ENCODE data around the gene PDZD7. TPM values are rescaled to one million over a fixed set of nuclear protein-coding genes. Genes with fewer than 3 reads are reported as not detected.

Gene PDZD7
- total and polyA plus RNA-seq, 9 of the 15 experiments (the other 6 are each of a cell fraction or from before 2014, with no cell fraction given) = 0.04 to 0.24 (median 0.08) TPM; not detected in 3

GRCh38 chr10:100998991-100999741 is 31.8 kb downstream of the PDZD7 start (continued):
- TF ChIP-seq UBTF (IDR thresholded peaks at IDR 0.05; ENCODE audit: borderline replicate concordance in 1 of 2, low read depth in 2 of 2, low read length in 2 of 2) (peak; percentile 34 to 78; a peak in 1 of 4 replicates), FOXM1 (IDR thresholded peaks at IDR 0.05; ENCODE audit: low read depth) (no peak), FOXM1 (CRISPR knock-in tag; IDR thresholded peaks at IDR 0.05; ENCODE audit: low read depth) (no peak), NFIC (IDR thresholded peaks at IDR 0.05) (peak; percentile 7; the same call in 1 of the 2 replicates), PTBP1 (IDR thresholded peaks at IDR 0.05; ENCODE audit: low read depth, low read length) (no peak), CTBP1 (IDR thresholded peaks at IDR 0.05; ENCODE audit: borderline replicate concordance) (peak; percentile 58), ZNF263 (CRISPR knock-in tag; IDR thresholded peaks at IDR 0.05; ENCODE audit: borderline replicate concordance) (no peak), SMAD4 (CRISPR knock-in tag; conservative IDR thresholded peaks at IDR 0.05) (peak; percentile 54), ESRRA (IDR thresholded peaks at IDR 0.05; ENCODE audit: borderline replicate concordance, low read depth) (0 out of 2 replicates have a peak, but pooled peaks have one; percentile 10), ID3 (CRISPR knock-in tag; IDR thresholded peaks at IDR 0.05) (no peak), ID3 (tag; IDR thresholded peaks at IDR 0.05) (peak; percentile 34; the same call in 1 of the 2 replicates), DACH1 (IDR thresholded peaks at IDR 0.05; ENCODE audit: partially characterized antibody) (no peak), ZNF398 (CRISPR knock-in tag; IDR thresholded peaks at IDR 0.05) (no peak), L3MBTL2 (IDR thresholded peaks at IDR 0.05) (0 out of 2 replicates have a peak, but pooled peaks have one; percentile 64)
- TF ChIP-seq, protein P1, sequence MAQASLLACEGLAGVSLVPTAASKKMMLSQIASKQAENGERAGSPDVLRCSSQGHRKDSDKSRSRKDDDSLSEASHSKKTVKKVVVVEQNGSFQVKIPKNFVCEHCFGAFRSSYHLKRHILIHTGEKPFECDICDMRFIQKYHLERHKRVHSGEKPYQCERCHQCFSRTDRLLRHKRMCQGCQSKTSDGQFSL (CRISPR knock-in tag; IDR thresholded peaks at IDR 0.05) = peak; percentile 74; the same call in 1 of the 2 replicates
- TF ChIP-seq, protein P1 (tag; IDR thresholded peaks at IDR 0.05) = 0 out of 4 replicates have a peak, but pooled peaks of 1 of the 2 experiments have one; percentile 7
- TF ChIP-seq, protein P2, sequence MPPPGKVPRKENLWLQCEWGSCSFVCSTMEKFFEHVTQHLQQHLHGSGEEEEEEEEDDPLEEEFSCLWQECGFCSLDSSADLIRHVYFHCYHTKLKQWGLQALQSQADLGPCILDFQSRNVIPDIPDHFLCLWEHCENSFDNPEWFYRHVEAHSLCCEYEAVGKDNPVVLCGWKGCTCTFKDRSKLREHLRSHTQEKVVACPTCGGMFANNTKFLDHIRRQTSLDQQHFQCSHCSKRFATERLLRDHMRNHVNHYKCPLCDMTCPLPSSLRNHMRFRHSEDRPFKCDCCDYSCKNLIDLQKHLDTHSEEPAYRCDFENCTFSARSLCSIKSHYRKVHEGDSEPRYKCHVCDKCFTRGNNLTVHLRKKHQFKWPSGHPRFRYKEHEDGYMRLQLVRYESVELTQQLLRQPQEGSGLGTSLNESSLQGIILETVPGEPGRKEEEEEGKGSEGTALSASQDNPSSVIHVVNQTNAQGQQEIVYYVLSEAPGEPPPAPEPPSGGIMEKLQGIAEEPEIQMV (tag; conservative IDR thresholded peaks at IDR 0.05; ENCODE audit: low read depth) = no peak
- TF ChIP-seq, protein P3, sequence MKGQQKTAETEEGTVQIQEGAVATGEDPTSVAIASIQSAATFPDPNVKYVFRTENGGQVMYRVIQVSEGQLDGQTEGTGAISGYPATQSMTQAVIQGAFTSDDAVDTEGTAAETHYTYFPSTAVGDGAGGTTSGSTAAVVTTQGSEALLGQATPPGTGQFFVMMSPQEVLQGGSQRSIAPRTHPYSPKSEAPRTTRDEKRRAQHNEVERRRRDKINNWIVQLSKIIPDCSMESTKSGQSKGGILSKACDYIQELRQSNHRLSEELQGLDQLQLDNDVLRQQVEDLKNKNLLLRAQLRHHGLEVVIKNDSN (CRISPR knock-in tag; IDR thresholded peaks at IDR 0.05) = no peak
